Stimulated activated CD8-positive, alpha-beta memory T cell treated with anti-CD3 and anti-CD28 coated beads, Interleukin-7, amount 100 ng/mL, for 4 hours (primary cell): Measurements from ENCODE around the gene CDK5.
"Not testable (repeated sequence)": the region's sequence is repeated elsewhere in the genome, so short reads cannot be mapped to it uniquely, and the experiment has no call there.

Experiments used
- DNase-seq, 2 donors: peaks; one replicate each; pipeline ENCODE4 v3.0.0-alpha.2; 2020; ENCODE audit warnings: low read depth in 2 of 2

The CDK5 gene

GRCh38 chr7:151056666-151057505, 811 bp downstream of the CDK5 start:
- DNase-seq, result no peak

DNA sequence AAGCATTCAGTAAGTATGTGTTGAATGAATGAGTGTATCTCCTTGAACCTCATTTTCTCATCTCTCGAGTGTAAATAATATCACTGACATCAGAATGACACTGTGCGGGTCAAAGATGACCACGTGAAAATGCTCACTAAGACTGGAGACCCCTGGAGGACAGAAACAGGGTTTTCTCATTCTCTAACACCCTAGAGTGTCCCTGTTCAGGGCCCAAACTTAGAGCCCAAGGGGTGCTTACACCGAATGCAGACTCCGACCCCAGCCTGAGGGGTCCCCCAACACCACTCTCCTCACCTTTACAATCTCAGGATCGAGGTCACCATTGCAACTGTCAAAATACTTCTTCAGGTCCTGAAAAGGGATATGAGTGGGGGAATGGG, 1.4 kb downstream of the CDK5 start:
- DNase-seq, result no peak

DNA sequence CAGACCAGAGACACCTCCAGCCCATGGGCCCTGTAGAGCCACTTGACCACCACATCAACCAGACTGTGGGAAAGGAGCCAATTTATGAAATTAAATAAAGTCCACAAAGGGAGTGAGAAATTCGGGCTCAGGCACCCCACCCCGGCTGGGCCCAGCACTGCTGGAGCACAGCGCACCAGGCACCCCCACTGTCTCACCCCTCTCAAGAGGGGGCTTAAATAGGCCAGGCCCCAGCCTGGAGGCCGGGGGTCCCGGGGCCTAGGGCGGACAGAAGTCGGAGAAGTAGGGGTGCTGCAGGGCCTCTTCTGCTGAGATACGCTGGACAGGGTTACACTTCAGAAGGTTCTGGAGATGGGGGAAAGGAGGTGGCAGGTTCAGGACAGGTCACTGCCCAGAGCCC, 3.9 kb downstream of the CDK5 start:
- no peak for DNase-seq

- DNase-seq, result no peak
These were observed 4.6 kb downstream of the CDK5 start for GRCh38 chr7:151053096-151053495.

DNA sequence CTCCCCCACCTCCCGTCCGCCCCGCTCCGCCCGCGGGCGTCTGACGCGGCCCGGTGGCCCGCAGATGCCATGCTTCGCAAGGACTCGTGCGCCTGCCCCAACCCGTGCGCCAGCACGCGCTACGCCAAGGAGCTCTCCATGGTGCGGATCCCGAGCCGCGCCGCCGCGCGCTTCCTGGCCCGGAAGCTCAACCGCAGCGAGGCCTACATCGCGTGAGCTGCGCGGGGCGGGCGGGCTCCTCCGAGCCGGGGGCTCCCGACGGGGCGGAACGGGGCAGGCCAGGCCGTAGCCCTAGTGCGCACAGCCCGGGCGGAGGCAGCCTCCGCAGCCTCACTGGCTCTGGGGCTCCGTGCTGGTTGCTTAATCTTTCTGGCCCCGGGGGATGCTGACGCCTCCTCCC, 6.6 kb downstream of the CDK5 start:
- peak in 1 of 2 donors; percentile 30 for DNase-seq

DNA sequence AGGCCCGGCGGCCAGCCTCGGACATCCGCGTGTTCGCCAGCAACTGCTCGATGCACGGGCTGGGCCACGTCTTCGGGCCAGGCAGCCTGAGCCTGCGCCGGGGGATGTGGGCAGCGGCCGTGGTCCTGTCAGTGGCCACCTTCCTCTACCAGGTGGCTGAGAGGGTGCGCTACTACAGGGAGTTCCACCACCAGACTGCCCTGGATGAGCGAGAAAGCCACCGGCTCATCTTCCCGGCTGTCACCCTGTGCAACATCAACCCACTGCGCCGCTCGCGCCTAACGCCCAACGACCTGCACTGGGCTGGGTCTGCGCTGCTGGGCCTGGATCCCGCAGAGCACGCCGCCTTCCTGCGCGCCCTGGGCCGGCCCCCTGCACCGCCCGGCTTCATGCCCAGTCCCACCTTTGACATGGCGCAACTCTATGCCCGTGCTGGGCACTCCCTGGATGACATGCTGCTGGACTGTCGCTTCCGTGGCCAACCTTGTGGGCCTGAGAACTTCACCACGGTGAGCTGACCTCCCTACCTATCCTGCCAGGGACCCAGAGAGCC, 8.7 kb downstream of the CDK5 start:
- no peak for DNase-seq

- DNase-seq, result no peak
These were observed 9.5 kb downstream of the CDK5 start, which contains the start of gene ASIC3 for GRCh38 chr7:151047976-151048815. Gene ASIC3 (plus strand): TSS chr7:151048531. CDS start chr7:151048886, 355 bp downstream.

- DNase-seq, result no peak
These were observed 10.8 kb downstream of the CDK5 start for GRCh38 chr7:151046603-151047573.

GRCh38 chr7:151045967-151046366, 11.7 kb downstream of the CDK5 start:
- no peak for DNase-seq

GRCh38 chr7:151045262-151045661, 12.4 kb downstream of the CDK5 start:
- no peak for DNase-seq

GRCh38 chr7:151043959-151044358, 13.7 kb downstream of the CDK5 start:
- DNase-seq, result no peak

- DNase-seq, result not testable (repeated sequence)
These were observed 14.2 kb downstream of the CDK5 start for GRCh38 chr7:151043449-151043848.

- no peak for DNase-seq
These were observed 16.9 kb downstream of the CDK5 start for GRCh38 chr7:151040616-151041375.

GRCh38 chr7:151039850-151040548, 17.7 kb downstream of the CDK5 start:
- no peak for DNase-seq

GRCh38 chr7:151038951-151039849, 18.5 kb downstream of the CDK5 start:
- DNase-seq, result peak; percentile 68 to 75

DNA sequence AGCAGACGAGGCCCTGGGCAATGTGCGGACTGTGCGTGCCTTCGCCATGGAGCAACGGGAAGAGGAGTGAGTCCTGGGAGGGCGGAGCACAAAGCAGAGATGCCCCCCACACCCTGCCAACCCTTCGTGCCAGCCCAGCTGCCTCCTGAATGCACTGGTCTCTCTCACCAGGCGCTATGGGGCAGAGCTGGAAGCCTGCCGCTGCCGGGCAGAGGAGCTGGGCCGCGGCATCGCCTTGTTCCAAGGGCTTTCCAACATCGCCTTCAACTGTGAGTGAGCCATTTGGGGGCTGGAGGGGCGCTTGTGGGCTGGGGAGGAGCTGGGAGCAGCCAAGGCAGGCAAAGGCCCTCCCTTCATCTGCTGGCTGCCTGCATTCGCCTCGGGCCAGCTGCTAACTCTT, 21.8 kb downstream of the CDK5 start:
- DNase-seq, result no peak

DNA sequence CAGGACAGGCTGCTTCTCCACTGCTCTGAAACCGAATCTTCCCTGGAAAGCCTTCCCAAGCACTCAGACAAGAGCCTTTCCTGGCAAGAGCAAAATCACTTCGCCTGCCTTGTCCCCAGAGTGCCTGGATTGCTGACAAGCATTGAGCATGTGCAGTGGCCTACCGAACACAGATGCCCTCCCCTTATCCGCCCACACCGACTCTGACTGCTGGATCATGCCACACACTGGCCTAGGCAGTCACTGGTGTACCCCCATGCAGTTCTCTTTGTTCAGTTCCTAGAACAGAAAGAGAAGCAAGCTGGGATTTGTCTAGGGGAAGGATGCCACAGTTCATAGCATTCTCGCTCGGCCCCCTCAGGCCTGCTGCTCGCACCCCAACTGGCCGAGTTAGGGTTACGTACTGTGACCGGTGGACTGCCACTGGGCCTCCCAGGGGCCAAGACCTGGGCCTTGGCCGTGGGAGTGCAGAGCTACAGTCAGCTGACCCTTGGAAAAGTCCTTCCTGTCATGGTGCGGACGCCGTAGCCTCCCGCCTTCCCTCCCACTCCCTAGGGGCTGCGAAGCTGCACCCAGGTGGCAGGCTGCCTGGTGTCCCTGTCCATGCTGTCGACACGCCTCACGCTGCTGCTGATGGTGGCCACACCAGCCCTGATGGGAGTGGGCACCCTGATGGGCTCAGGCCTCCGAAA, 22.5 kb downstream of the CDK5 start:
- DNase-seq, result no peak

DNA sequence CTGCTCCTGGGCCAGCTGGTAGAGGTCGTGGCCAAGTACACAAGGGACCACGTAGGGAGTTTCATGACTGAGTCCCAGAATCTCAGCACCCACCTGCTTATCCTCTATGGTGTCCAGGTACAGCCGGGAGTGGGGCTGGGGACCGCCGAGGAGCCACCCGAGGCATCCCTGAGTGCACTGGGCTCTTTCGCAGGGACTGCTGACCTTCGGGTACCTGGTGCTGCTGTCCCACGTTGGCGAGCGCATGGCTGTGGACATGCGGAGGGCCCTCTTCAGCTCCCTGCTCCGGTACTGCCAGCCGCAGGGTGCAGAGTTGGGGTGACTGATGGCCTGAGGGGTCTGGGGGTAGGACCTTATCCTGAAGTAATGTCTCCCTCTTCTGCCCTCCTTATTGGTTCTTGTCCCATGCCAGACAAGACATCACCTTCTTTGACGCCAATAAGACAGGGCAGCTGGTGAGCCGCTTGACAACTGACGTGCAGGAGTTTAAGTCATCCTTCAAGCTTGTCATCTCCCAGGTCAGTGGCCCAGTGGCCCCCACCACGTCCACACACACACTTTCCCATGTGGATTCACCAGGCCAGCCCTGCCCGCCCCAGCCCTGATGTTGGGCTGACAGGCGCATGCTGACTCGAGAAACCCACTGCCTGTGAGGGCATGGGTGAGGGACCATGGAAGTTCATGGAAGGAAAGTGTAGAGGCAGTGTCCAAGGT, 23.2 kb downstream of the CDK5 start:
- no peak for DNase-seq
